DMS 273 (cell line): ENCODE measurements around the gene ENGASE.

ENCODE experiments used
- DNase-seq: peaks from one replicate; lab custom pipeline; 2025; ENCODE audit not compliant: unreplicated experiment; lab: John Stamatoyannopoulos, UW

Gene ENGASE

DNA sequence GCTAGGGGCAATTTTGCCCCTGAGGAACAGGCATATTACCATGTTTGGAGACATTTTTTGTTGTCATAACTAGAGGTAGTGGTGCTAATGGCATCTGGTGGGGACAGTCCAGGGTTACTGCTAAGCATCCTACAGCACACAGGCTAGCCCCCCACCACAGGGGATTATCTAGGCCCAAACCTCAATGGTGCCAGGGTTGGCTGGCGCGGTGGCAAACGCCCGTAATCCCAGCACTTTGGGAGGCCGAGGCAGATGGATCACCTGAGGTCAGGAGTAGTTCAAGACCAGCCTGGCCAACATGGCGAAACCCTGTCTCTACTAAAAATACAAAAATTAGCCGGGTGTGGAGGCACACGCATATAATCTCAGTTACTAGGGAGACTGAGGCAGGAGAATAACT lies 35.5 kb upstream of the ENGASE start:
- DNase-seq: no peak

DNA sequence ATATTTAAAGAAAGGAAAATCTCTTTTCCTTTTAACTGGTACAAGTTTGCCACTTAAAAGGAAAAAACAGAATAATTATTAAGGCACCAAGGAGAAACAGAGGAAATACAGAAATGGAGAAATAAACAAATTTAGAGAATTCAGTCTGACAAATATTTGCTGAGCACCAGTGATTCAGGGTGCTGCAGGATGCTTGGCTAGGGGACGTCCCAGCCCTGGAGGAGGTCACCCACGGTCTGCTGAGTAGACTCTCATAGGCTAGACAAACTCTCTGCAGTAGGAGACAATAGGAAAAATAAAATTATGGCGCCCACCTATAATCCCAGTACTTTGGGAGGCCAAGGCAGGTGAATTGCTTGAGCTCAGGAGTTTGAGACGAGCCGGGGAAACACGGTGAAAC lies 34.7 kb upstream of the ENGASE start:
- DNase-seq: no peak

DNA sequence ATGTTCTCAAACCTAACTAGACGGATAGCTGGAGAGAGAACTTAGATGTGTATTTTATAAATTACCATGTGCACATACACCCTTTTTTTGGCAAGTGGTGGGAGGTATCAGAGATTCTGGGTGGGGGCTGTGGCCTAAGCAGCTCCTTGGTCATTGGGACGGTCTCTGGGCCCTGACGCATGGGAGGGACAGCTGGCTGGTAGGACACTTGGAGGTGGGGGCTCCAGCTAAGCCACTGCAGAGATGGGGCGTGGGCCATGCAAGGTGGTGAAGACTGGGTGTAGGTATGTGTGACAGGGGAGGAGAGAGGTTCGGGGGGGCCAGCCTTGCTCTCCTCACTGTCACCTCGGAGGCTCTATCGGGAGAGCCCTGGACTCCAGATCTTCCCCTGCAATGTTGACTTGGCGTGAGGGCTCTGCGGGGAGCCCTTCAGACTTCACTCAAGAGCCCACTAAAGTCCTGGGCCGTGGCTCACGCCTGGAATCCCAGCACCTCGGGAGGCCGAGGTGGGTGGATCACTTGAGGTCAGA lies 33.5 kb upstream of the ENGASE start:
- DNase-seq: no peak

DNA sequence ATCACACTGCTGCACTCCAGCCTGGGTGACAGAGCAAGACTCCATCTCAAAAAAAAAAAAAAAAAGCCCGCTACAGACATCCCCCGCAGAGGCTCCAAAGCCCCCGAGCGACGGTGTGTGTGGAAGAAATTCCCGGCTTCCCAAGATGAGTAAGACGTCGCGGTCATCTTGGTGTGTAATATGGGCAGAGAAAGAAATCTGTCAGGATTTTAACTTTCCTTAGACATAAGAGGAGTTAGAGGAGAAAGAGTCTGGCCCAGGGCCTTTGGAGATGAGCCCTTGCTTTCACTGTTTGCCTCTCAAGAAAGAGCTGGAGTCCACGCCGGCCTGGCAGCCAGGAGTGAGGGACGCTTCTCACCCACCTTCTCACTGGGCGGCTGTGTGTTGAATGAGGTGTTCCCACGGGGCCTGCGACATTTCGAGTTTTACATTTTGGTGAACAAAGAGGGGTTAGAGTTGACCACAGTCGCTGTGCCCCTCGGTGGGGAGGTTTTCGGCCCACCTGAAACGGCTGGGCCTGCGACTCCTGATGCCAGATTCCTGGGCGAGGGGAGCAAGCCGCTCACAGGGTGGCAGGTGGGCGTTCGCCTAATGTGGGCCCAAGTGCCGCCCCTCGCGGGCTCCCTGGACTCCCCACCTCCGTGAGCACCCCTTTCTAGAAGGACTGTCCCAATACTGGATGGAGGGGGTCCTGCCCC lies 32.8 kb upstream of the ENGASE start:
- no peak for DNase-seq

DNA sequence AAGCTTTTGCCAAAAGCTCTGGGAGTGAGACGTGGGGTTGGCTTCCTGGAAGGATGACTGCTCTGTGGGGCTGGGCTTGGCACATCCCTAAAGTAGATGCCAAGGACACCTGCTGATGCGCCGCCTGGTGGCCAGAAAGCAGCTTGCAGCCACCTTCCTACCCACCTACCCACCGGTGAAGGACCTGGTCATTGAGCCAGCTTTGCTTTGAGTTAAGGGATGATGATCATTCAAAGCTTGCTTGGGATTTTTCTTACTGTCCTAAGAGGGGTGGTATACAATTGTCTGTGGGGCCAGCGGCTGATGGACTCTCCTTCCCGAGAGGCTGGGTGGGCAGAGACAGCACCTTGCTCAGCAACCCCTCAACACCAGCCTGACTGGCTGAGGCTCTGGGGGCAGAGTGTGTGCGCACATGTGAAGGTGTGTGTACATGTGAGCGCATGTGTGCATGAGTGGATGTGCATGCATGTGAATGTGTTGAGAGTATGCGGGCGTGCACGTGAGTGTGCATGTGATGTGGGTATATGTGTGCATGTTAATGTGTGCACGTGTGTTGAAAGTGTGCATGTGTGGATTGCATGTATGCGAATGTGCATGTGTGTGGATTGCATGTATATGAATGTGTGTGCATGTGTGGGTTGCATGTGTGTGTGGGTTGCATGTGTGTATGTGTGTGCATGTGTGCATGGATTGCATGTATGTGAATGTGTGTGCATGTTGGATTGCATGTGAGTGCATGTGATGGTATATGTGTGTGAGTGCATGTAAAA lies 32.0 kb upstream of the ENGASE start:
- peak; percentile 89 for DNase-seq

DNA sequence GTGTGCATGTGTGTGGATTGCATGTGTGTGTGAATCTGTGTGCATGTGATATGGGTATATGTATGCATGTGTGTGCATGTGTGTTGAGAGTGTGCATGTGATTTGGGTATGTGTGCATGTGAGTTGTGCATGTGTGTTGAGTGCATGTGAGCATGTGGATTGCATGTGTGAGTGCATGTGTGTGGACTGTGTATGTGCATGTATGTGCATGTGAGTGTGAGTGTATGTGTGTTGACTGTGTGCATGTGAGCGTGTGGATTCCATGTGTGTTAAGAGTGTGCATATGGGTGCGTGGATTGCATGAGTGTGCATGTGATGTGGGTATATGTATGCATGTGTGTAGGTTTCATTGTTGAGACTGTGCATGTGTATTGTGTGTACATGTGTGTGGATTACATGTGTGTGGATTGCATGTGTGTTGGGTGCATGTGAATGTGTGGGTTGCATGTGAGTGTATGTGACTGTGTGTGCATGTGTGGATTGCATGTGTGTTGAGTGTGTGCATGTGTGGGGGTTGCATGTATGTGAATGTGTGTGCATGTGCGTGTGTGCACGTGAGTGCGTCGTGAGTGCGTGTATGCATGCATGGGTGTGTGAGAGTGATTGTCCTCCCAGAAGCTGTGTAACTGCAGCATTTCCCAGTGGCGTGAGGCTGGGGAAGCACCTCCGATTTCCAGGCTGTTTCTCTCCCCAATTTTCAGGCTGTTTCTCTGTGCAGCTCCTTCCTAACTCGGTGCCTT lies 31.3 kb upstream of the ENGASE start:
- DNase-seq: no peak

DNA sequence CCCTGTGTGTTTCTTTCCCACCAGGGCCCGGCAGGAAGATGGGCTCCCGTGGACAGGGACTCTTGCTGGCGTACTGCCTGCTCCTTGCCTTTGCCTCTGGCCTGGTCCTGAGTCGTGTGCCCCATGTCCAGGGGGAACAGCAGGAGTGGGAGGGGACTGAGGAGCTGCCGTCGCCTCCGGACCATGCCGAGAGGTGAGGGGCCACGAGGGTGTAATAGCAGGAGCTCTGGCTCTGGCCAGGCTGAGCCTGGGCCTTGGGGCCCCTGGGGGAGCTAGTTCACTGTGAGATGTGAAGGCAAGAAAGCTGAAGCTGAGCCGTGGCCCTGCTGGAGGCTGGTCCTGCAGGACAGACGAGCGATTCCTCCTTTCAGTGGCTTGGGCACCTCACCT lies 30.7 kb upstream of the ENGASE start:
- no peak for DNase-seq

DNA sequence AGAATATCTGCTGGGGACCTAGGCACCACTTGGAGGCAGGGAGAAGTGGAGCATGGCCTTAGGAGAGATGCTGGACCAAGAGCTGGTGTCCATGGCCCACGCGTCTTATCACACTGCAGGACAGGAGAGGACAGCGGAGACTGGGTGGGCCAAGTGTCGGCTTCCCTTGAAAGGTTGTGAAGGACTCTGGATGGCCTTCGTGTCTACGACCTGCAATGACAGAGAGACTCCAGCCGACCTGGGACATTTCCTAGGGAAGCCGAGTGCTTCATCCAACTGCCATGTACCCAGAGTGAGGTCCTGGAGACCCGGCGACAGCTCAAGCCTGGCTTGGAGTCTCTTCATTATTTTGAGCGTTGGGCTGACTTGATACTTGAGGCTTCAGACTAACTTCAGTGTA lies 30.2 kb upstream of the ENGASE start:
- DNase-seq: no peak

DNA sequence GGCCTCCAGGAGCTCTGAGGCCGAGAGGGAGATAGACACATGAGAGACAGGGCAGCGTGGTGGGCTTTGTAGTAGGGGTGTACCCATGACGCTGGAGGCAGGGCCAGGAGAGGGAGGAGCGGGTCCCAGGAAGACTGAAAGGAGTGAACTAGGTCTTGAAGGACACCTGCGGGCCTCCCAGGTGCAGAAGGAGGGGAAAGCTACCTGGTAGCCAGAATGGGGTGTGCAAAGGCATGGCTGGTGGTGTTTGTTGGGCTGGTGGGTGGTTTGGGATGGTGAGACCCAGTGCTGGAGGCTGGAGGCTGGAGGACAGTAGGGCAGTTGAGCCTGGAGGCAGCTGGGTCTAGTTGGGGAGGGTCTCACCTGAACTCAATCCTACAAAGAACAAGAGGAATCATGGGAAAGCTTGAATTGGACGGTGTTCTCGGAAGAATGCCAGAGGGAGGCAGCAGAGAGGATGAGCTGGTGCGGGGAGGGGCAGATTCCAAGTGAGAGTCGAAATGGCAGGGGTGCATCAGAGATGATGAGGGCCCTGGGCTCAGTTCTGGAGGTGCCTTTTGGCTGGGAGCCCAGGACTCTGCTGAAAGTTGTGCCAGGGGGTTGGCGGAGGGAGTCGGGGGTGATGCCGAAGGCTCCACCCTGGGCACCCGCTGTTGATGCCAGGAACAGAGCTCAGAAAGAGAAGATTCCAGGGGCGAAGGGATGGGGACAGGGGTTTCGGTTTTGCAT lies 29.5 kb upstream of the ENGASE start:
- no peak for DNase-seq

DNA sequence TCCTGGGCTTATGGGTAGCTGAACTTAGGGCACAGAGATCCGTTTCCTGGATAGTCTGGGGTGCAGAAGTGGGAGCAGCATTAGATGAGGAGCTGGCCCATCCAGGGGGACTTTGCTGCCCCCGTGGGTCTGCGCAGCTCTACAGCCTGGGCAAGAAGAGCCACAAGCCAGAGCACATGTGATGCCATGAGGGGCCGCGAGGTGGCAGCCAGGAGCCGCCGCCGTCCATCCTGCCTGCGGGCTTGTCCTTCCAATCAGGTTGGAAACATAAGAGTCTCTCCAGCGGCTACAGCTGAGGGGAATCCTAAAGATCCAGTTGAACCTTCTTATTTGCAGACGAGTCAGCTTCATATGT lies 28.8 kb upstream of the ENGASE start:
- peak; percentile 90 for DNase-seq

DNA sequence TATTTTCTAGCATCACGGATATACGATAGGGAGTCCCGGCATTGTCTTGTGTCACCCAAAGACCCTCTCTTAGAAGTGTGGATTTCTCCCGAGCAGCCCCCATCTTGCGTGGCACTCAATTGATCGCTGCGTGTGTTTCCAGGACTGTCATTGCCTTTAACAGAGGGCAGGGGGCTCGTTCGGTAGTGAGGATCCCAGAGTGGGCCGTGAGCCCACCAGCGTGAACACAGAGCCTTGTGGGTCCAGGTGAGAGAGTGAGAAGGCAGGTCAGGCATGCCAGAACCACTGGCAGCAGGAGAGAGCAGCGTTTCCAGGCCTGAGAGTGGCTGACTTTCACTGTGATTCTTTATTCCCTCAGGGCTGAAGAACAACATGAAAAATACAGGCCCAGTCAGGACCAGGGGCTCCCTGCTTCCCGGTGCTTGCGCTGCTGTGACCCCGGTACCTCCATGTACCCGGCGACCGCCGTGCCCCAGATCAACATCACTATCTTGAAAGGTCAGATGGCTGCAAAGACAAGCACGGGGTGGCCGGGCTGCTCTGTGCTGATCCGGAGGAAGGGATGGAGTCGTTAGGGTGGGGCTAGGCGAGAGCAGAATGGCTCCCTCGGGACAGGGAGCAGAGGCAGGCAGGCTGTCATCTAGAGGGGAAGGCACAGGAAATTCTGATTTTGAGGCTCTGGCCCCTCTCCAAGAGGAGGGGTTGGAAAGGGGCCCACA lies 28.3 kb upstream of the ENGASE start:
- DNase-seq: peak; percentile 81

DNA sequence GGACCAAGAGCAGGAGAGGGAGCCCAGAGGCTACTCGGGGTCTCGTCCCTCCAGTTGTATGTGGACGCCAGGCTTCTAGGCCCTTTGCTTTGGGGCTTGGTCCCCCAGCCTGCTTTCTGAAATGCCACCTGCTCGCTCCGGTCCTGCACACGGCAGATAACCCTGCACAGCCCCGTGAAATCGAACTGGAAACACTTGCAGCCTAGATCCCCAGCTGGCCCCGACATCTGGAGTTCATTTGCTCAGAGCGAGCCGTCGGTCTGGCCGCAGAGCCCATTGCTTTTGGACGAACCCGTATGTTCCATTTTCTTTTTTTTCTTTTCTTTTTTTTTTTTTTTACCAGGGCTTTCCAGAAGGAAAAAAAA lies 27.7 kb upstream of the ENGASE start:
- peak; percentile 92 for DNase-seq

DNA sequence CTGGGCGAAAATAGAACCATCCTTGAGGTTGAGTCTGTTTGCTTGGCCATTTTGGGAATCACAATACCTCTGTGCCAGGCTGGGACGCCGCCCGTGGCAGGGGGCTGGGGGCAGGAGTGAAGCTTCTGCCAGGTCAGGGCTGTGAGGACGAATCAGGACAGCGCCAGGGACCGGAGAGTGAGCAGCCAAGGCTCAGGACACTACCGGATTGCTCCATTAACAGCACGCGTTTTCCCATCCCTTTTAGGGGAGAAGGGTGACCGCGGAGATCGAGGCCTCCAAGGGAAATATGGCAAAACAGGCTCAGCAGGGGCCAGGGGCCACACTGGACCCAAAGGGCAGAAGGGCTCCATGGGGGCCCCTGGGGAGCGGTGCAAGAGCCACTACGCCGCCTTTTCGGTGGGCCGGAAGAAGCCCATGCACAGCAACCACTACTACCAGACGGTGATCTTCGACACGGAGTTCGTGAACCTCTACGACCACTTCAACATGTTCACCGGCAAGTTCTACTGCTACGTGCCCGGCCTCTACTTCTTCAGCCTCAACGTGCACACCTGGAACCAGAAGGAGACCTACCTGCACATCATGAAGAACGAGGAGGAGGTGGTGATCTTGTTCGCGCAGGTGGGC lies 27.2 kb upstream of the ENGASE start:
- DNase-seq: no peak

DNA sequence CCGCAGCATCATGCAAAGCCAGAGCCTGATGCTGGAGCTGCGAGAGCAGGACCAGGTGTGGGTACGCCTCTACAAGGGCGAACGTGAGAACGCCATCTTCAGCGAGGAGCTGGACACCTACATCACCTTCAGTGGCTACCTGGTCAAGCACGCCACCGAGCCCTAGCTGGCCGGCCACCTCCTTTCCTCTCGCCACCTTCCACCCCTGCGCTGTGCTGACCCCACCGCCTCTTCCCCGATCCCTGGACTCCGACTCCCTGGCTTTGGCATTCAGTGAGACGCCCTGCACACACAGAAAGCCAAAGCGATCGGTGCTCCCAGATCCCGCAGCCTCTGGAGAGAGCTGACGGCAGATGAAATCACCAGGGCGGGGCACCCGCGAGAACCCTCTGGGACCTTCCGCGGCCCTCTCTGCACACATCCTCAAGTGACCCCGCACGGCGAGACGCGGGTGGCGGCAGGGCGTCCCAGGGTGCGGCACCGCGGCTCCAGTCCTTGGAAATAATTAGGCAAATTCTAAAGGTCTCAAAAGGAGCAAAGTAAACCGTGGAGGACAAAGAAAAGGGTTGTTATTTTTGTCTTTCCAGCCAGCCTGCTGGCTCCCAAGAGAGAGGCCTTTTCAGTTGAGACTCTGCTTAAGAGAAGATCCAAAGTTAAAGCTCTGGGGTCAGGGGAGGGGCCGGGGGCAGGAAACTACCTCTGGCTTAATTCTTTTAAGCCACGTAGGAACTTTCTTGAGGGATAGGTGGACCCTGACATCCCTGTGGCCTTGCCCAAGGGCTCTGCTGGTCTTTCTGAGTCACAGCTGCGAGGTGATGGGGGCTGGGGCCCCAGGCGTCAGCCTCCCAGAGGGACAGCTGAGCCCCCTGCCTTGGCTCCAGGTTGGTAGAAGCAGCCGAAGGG lies 26.4 kb upstream of the ENGASE start:
- peak; percentile 40 for DNase-seq

DNA sequence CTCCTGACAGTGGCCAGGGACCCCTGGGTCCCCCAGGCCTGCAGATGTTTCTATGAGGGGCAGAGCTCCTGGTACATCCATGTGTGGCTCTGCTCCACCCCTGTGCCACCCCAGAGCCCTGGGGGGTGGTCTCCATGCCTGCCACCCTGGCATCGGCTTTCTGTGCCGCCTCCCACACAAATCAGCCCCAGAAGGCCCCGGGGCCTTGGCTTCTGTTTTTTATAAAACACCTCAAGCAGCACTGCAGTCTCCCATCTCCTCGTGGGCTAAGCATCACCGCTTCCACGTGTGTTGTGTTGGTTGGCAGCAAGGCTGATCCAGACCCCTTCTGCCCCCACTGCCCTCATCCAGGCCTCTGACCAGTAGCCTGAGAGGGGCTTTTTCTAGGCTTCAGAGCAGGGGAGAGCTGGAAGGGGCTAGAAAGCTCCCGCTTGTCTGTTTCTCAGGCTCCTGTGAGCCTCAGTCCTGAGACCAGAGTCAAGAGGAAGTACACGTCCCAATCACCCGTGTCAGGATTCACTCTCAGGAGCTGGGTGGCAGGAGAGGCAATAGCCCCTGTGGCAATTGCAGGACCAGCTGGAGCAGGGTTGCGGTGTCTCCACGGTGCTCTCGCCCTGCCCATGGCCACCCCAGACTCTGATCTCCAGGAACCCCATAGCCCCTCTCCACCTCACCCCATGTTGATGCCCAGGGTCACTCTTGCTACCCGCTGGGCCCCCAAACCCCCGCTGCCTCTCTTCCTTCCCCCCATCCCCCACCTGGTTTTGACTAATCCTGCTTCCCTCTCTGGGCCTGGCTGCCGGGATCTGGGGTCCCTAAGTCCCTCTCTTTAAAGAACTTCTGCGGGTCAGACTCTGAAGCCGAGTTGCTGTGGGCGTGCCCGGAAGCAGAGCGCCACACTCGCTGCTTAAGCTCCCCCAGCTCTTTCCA lies 25.5 kb upstream of the ENGASE start:
- DNase-seq: no peak

DNA sequence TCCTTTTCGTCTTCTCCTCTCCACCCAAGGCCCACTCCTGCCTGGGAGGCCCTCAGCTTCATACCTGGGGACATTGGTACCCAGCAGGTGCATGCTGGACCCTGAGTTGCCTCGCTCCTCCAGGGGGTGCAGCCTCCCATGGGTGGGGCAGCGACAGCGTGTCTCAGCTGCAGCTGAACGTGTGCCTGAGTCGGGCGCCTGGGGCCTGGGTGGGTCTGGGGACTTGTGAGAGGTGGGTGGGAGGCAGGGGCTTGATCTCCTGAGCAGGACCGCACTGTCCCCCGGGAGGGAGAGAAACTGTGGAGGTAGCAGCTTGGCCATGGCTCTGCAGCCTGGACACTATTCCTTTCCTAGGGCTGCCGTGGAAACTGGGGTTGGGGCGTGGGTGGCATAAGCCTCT lies 24.8 kb upstream of the ENGASE start:
- DNase-seq: no peak

DNA sequence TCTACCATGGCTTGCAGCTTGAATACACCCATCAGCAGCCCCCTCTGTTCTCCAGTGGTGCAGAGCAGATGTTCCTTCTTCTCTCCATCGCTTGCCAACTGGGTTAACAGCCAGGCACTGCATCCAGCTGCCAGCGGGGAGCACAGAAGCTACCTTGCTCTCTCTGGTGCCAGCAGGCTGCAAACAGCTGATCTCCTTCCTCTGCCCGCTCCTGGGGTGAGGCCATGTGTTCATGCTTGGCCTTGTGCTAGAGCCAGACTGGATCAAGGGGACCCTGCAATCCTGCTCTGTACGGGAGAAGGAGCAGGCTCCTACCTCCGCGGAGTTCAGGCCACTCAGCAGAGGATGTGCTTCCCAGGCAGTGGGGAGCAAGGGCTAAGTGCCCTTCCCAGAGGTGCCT lies 24.1 kb upstream of the ENGASE start:
- DNase-seq: peak; percentile 96

DNA sequence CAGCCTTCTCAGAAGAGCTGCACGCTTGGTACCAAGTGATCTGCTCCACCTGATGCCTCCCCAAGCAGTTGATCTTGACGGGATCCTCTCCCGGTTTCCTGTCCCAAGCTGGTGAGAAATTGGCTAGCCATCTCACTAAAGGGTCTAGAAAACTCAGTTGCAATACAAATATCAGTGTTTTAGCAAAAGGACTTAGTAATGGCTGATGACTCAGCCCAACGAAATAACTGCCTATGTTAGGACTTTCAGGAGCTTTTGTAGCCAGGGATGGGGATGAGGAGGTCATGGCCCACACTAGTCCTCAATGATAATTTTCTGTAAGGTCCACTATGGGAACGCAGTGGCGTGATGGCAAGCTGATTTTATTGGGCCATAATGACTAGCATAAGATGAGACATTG lies 23.3 kb upstream of the ENGASE start:
- no peak for DNase-seq
